K562 (cell line): ENCODE data around the gene HOXC5. TPM values are rescaled to one million over a fixed set of nuclear protein-coding genes. Genes with fewer than 3 reads are reported as not detected.

Experiments used
- BHLHE40 ChIP-seq: IDR thresholded peaks from 2 replicates; pipeline ENCODE4 v1.6.1; 2011; ENCODE audit warnings: low read length, improper control_type of control experiment
- ELF2 ChIP-seq: fragments of 250-450 bp; sonication (Bioruptor Pico); IDR thresholded peaks from 2 replicates; pipeline ENCODE4 v1.5.0; 2021; ENCODE audit warnings: mild to moderate bottlenecking
- ETV5 ChIP-seq: sonication (generic); formaldehyde crosslinking; IDR thresholded peaks from 2 replicates; pipeline ENCODE4 v1.4.0; 2020; ENCODE audit warnings: low read depth, mild to moderate bottlenecking, missing genetic modification reagents
- FIP1L1 ChIP-seq: fragments of 200-400 bp; formaldehyde crosslinking; IDR thresholded peaks from 2 replicates; pipeline ENCODE4 v1.6.1; 2018; ENCODE audit warnings: mild to moderate bottlenecking, low read depth, low read length; ENCODE audit not compliant: poor library complexity, severe bottlenecking
- FOS ChIP-seq: IDR thresholded peaks from 3 replicates; pipeline ENCODE4 v1.6.1; 2011; ENCODE audit not compliant: insufficient read length; ENCODE audit errors: extremely low read depth
- GTF2F1 ChIP-seq: IDR thresholded peaks from 2 replicates; pipeline ENCODE4 v1.6.1; 2011; ENCODE audit warnings: low read depth, low read length, improper control_type of control experiment
- HIVEP1 ChIP-seq: fragments of 250-450 bp; sonication (Bioruptor Pico); IDR thresholded peaks from 2 replicates; pipeline ENCODE4 v1.4.0; 2020; ENCODE audit warnings: mild to moderate bottlenecking
- MAFG ChIP-seq: fragments of 450-650 bp; conservative IDR thresholded peaks from 2 replicates; pipeline ENCODE4 v1.6.1; 2016; ENCODE audit warnings: missing genetic modification characterization, missing compliant biosample characterization
- MBD2 ChIP-seq: sonication (generic); IDR thresholded peaks from 2 replicates; pipeline ENCODE4 v1.6.1; 2016; ENCODE audit warnings: low read depth, borderline replicate concordance
- NCOA2 ChIP-seq, 2 experiments: fragments of 450-650 bp; IDR thresholded peaks; 2 replicates each; pipeline ENCODE4 v1.6.1; 2018; ENCODE audit warnings: mild to moderate bottlenecking in 2 of 2, moderate library complexity in 1 of 2; ENCODE audit not compliant: partially characterized antibody in 2 of 2
- NR1H2 ChIP-seq: sonication (generic); formaldehyde crosslinking; IDR thresholded peaks from 2 replicates; pipeline ENCODE4 v1.4.0; 2020; ENCODE audit warnings: mild to moderate bottlenecking, missing genetic modification reagents
- TSC22D4 ChIP-seq: fragments of 450-650 bp; IDR thresholded peaks from 2 replicates; pipeline ENCODE4 v1.6.1; 2016; ENCODE audit warnings: missing genetic modification characterization, missing biosample characterization, control low read depth
- ZNF311 ChIP-seq: fragments of 250-450 bp; sonication (Bioruptor Pico); IDR thresholded peaks from 2 replicates; pipeline ENCODE4 v1.4.0; 2020; ENCODE audit warnings: mild to moderate bottlenecking, moderate library complexity
- polyA plus RNA-seq, 8 experiments: library from polyadenylated mRNA; depleted of rRNA in 4 of 8; stranded (reverse) in 5 of 8; unstranded in 3 of 8; fragments of >200 nt; fragmentation: Nextera tagmentation in 2 of 8; fragmentation: Illumina TruSeq in 1 of 8; extraction: Ambion mirVana in 2 of 8; extraction: Trizol in 1 of 8; gene quantifications; 2 replicates each; pipeline versions ENCODE4 v1.2.1 to v1.2.3, GENCODE V29; 2011 to 2014; ENCODE audit warnings: inconsistent platforms in 1 of 8, missing spikeins in 1 of 8
- total RNA-seq, 7 experiments: library from RNA; depleted of rRNA in 6 of 7; stranded (reverse); fragments of >200 nt in 6 of 7; fragmentation: Illumina TruSeq in 2 of 7; extraction: Trizol in 2 of 7; gene quantifications; 2 replicates each; pipeline versions ENCODE4 v1.2.1 to v1.2.3, GENCODE V29; 2011 to 2021; ENCODE audit warnings: low replicate concordance in 1 of 7
- TF ChIP-seq, protein P1 (sequence below): fragments of 450-650 bp; IDR thresholded peaks from 2 replicates; pipeline ENCODE4 v1.6.1; 2016; ENCODE audit warnings: mild to moderate bottlenecking
- TF ChIP-seq, protein P2 (sequence below): fragments of 250-450 bp; sonication (Bioruptor Pico); IDR thresholded peaks from 2 replicates; pipeline ENCODE4 v1.8.0; 2022; ENCODE audit warnings: inconsistent platforms
- TF ChIP-seq, protein P3 (sequence below): fragments of 250-450 bp; sonication (Bioruptor Pico); IDR thresholded peaks from 2 replicates; pipeline ENCODE4 v1.4.0; 2020

HOXC5 gene
- total and polyA plus RNA-seq, 9 of the 15 experiments (the other 6 are each of a cell fraction or from before 2014, with no cell fraction given) = 0.10 to 0.44 (median 0.18) TPM; not detected in 4

DNA sequence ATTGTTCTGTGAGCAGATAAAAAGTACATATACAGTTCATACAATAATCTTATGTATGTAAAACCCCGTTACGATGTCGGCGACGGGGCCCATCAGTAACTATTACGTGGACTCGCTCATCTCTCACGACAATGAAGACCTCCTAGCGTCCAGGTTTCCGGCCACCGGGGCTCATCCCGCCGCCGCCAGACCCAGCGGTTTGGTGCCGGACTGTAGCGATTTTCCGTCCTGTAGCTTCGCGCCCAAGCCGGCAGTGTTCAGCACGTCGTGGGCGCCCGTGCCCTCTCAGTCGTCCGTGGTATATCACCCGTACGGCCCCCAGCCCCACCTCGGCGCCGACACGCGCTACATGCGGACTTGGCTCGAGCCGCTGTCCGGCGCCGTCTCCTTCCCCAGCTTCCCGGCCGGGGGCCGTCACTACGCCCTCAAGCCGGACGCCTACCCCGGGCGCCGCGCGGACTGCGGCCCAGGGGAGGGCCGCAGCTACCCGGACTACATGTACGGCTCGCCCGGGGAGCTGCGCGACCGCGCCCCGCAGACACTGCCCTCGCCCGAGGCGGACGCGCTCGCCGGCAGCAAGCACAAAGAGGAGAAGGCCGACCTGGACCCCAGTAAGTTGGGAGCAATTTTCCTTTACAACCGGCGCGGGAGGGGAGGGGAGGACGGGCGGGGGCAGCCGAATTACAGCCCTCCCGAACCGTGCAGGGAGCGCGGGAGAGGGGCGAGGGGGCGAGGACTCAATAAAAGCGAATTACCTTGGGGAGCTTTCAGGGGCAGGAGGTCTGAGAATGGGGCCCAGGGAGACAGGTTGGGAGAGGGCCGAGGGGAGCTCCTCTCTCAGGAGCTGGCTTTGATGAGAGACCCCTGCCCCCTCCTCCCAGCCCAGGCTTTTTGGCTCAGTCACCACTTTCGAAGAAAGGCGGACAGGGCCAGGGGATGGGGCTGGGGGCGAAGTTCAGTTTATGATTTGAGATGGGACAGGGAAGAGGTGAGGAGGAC, 32.4 kb upstream of the HOXC5 start, which contains the start of gene HOXC9 (continued):
- TF ChIP-seq, protein P1, sequence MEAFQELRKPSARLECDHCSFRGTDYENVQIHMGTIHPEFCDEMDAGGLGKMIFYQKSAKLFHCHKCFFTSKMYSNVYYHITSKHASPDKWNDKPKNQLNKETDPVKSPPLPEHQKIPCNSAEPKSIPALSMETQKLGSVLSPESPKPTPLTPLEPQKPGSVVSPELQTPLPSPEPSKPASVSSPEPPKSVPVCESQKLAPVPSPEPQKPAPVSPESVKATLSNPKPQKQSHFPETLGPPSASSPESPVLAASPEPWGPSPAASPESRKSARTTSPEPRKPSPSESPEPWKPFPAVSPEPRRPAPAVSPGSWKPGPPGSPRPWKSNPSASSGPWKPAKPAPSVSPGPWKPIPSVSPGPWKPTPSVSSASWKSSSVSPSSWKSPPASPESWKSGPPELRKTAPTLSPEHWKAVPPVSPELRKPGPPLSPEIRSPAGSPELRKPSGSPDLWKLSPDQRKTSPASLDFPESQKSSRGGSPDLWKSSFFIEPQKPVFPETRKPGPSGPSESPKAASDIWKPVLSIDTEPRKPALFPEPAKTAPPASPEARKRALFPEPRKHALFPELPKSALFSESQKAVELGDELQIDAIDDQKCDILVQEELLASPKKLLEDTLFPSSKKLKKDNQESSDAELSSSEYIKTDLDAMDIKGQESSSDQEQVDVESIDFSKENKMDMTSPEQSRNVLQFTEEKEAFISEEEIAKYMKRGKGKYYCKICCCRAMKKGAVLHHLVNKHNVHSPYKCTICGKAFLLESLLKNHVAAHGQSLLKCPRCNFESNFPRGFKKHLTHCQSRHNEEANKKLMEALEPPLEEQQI = no peak
- 0 out of 2 replicates have a peak, but pooled peaks have one; percentile 57 for TF ChIP-seq ELF2
- TF ChIP-seq ETV5 (CRISPR knock-in tag) = no peak; the same call in 1 of the 2 replicates
- no peak for TF ChIP-seq ZNF311 (CRISPR knock-in tag)
- TF ChIP-seq HIVEP1 (CRISPR knock-in tag) = no peak
- TF ChIP-seq MBD2 = no peak
- TF ChIP-seq NR1H2 = no peak
- TF ChIP-seq NCOA2 (IDR thresholded peaks at IDR 0.05; ENCODE audit: partially characterized antibody in 2 of 2) = no peak
- TF ChIP-seq FIP1L1 = peak; percentile 32
- no peak for TF ChIP-seq BHLHE40
- no peak for TF ChIP-seq TSC22D4 (tag)
- TF ChIP-seq MAFG = no peak
- TF ChIP-seq, protein P2, sequence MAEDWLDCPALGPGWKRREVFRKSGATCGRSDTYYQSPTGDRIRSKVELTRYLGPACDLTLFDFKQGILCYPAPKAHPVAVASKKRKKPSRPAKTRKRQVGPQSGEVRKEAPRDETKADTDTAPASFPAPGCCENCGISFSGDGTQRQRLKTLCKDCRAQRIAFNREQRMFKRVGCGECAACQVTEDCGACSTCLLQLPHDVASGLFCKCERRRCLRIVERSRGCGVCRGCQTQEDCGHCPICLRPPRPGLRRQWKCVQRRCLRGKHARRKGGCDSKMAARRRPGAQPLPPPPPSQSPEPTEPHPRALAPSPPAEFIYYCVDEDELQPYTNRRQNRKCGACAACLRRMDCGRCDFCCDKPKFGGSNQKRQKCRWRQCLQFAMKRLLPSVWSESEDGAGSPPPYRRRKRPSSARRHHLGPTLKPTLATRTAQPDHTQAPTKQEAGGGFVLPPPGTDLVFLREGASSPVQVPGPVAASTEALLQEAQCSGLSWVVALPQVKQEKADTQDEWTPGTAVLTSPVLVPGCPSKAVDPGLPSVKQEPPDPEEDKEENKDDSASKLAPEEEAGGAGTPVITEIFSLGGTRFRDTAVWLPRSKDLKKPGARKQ (CRISPR knock-in tag) = no peak
- no peak for TF ChIP-seq FOS
- TF ChIP-seq, protein P3, sequence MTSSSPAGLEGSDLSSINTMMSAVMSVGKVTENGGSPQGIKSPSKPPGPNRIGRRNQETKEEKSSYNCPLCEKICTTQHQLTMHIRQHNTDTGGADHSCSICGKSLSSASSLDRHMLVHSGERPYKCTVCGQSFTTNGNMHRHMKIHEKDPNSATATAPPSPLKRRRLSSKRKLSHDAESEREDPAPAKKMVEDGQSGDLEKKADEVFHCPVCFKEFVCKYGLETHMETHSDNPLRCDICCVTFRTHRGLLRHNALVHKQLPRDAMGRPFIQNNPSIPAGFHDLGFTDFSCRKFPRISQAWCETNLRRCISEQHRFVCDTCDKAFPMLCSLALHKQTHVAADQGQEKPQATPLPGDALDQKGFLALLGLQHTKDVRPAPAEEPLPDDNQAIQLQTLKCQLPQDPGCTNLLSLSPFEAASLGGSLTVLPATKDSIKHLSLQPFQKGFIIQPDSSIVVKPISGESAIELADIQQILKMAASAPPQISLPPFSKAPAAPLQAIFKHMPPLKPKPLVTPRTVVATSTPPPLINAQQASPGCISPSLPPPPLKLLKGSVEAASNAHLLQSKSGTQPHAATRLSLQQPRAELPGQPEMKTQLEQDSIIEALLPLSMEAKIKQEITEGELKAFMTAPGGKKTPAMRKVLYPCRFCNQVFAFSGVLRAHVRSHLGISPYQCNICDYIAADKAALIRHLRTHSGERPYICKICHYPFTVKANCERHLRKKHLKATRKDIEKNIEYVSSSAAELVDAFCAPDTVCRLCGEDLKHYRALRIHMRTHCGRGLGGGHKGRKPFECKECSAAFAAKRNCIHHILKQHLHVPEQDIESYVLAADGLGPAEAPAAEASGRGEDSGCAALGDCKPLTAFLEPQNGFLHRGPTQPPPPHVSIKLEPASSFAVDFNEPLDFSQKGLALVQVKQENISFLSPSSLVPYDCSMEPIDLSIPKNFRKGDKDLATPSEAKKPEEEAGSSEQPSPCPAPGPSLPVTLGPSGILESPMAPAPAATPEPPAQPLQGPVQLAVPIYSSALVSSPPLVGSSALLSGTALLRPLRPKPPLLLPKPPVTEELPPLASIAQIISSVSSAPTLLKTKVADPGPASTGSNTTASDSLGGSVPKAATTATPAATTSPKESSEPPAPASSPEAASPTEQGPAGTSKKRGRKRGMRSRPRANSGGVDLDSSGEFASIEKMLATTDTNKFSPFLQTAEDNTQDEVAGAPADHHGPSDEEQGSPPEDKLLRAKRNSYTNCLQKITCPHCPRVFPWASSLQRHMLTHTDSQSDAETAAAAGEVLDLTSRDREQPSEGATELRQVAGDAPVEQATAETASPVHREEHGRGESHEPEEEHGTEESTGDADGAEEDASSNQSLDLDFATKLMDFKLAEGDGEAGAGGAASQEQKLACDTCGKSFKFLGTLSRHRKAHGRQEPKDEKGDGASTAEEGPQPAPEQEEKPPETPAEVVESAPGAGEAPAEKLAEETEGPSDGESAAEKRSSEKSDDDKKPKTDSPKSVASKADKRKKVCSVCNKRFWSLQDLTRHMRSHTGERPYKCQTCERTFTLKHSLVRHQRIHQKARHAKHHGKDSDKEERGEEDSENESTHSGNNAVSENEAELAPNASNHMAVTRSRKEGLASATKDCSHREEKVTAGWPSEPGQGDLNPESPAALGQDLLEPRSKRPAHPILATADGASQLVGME = no peak
- no peak for TF ChIP-seq GTF2F1
